Measurements from ENCODE around the gene SFT2D3. TPM values are rescaled to one million over a fixed set of nuclear protein-coding genes. Genes with fewer than 3 reads are reported as not detected.

The SFT2D3 gene
- total and polyA plus RNA-seq, 8 donors = 2.7 to 5.7 (median 3.7) TPM

GRCh38 chr2:127664065-127664894, 37.0 kb upstream of the SFT2D3 start:
- FAIRE-seq = no peak
- intact Hi-C loops (cut with DNase I) = no loop called here
- H3K27me3 ChIP-seq = peaks cover 0 to 3% (median 0%) of the 10 kb centered on the region in 4 donors
- peak in 2 of 6 donors; percentile 1 to 64 for DNase-seq
- ATAC-seq = peak in 3 of 4 donors; percentile 31 to 75 (median 60)
- no peak overlapping the region for H3K27ac ChIP-seq
- TF ChIP-seq CTCF (IDR thresholded peaks at IDR 0.05) = no peak
- H3K36me3 ChIP-seq = no peaks in the 10 kb centered on the region
- peak overlapping the region in 2 of 4 donors; percentile 18 to 40 for H3K4me3 ChIP-seq
- H3K4me1 ChIP-seq = no peaks in the 10 kb centered on the region
- WGBS, 2 donors = 13 to 14% methylated on average over 65 to 69 of the region's 69 CpGs
- no peaks in the 10 kb centered on the region for H3K9me3 ChIP-seq

GRCh38 chr2:127664895-127665225, 36.4 kb upstream of the SFT2D3 start:
- intact Hi-C loops (cut with DNase I) = no loop called here
- no peak for FAIRE-seq
- 94% methylated on average over 6 of the region's 6 CpGs for WGBS, 2 donors

GRCh38 chr2:127665267-127665893, 35.9 kb upstream of the SFT2D3 start:
- H3K4me1 ChIP-seq = no peaks in the 10 kb centered on the region
- intact Hi-C loops (cut with DNase I) = no loop called here
- H3K27ac ChIP-seq = no peak overlapping the region
- peaks cover 0 to 3% (median 0%) of the 10 kb centered on the region in 4 donors for H3K27me3 ChIP-seq
- FAIRE-seq (no peak), DNase-seq (no peak), ATAC-seq (no peak)
- TF ChIP-seq CTCF (IDR thresholded peaks at IDR 0.05) = no peak
- H3K4me3 ChIP-seq = no peak overlapping the region
- H3K9me3 ChIP-seq = no peaks in the 10 kb centered on the region
- H3K36me3 ChIP-seq = no peaks in the 10 kb centered on the region
- WGBS, 2 donors = 88 to 90% methylated on average over 8 of the region's 8 CpGs

More at GRCh38 chr2:127664895-127665225, 36.4 kb upstream of the SFT2D3 start:
- H3K4me3 ChIP-seq = no peak overlapping the region
- H3K27me3 ChIP-seq = peaks cover 0 to 3% (median 0%) of the 10 kb centered on the region in 4 donors
- no peak overlapping the region for H3K27ac ChIP-seq
- DNase-seq (no peak), ATAC-seq (no peak)
- TF ChIP-seq CTCF (IDR thresholded peaks at IDR 0.05) = no peak
- no peaks in the 10 kb centered on the region for H3K4me1 ChIP-seq
- H3K36me3 ChIP-seq = no peaks in the 10 kb centered on the region
- H3K9me3 ChIP-seq = no peaks in the 10 kb centered on the region

GRCh38 chr2:127669056-127669455, 32.2 kb upstream of the SFT2D3 start:
- ATAC-seq (no peak), DNase-seq (no peak), FAIRE-seq (no peak)
- Histone ChIP-seq H3K4me1 (no peaks in the 10 kb centered on the region), H3K27me3 (no peaks in the 10 kb centered on the region), H3K36me3 (no peaks in the 10 kb centered on the region), H3K9me3 (no peaks in the 10 kb centered on the region), H3K4me3 (no peak overlapping the region), H3K27ac (no peak overlapping the region)
- 78 to 79% methylated on average over 7 of the region's 7 CpGs for WGBS, 2 donors
- intact Hi-C loops (cut with DNase I) = no loop called here
- no peak for TF ChIP-seq CTCF (IDR thresholded peaks at IDR 0.05)

Data from pancreas (tissue), 10 donors.